Measurements from ENCODE around the gene THSD1. TPM values are rescaled to one million over a fixed set of nuclear protein-coding genes. Genes with fewer than 3 reads are reported as not detected.
"Not testable (repeated sequence)": the region's sequence is repeated elsewhere in the genome, so short reads cannot be mapped to it uniquely, and the experiment has no call there.

Gene THSD1
- total RNA-seq, 1 experiment from 2014 or later: 0.39 TPM

DNA sequence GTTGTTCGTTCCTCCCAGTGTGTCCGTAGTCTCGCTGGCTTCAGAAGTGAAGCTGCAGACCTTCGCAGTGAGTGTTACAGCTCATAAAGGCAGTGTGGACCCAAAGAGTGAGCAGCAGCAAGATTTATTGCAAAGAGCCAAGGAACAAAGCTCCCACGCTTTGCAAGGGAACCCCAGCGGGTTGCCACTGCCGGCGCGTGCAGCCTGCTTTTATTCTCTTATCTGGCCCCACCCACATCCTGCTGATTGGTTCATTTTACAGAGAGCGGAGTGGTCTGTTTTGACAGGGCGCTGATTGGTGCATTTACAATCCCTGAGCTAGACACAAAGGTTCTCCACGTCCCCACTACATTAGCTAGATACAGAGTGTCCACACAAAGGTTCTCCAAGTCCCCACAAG lies 1.5 kb upstream of the THSD1 start:
- ChIA-PET POLR2A (interaction anchor here (1.3 kb wide), 1 partner anchor 43 kb away, joined by 4 read pairs; the partner anchor contains the start of gene VPS36), CTCF (interaction anchor here (0.6 to 5.8 kb wide), 3 partner anchors 41 to 46 kb away, joined by 4 to 35 read pairs (median 4); partner anchors contain the start of gene VPS36)
- Mint-ChIP-seq H3K4me1 (peaks cover 15% of the 10 kb centered on the region), H3K27me3 (ENCODE audit: low read depth) (peaks cover 44% of the 10 kb centered on the region)
- H3K9me3 Mint-ChIP-seq; H3K36me3 Mint-ChIP-seq; ATAC-seq; H3K4me3 Mint-ChIP-seq; H3K27ac Mint-ChIP-seq; DNase-seq (ENCODE audit: low spot score): not testable (repeated sequence)
- TF ChIP-seq NFYB (CRISPR knock-in tag; conservative IDR thresholded peaks at IDR 0.05; ENCODE audit: low read depth): peak; percentile 64

DNA sequence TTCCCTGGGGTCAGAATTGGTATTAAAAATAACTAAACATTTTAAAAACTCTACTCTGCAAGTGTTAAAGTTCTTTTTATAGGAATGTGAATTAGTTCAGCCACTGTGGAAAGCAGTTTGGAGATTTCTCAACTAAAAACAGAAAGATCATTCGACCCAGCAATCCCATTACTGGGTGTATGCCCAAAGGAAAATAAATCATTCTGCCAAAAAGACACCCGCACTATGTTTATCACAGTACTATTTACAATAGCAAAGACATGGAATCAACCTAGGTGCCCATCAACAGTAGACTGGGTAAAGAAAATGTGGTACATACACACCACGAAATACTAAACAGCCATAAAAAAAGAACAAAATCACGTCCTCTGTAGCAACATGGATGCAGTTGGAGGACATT lies 657 bp upstream of the THSD1 start:
- DNase-seq (ENCODE audit: low spot score) (no peak), ATAC-seq (no peak)
- ChIA-PET POLR2A (no interaction called here), CTCF (interaction anchor here (1.3 to 5.8 kb wide), 2 partner anchors 42 to 44 kb away, joined by 4 to 35 read pairs; partner anchors contain the start of gene VPS36)
- Mint-ChIP-seq H3K27ac (no peak overlapping the region), H3K36me3 (no peaks in the 10 kb centered on the region), H3K4me3 (peak overlapping the region; percentile 58), H3K9me3 (no peaks in the 10 kb centered on the region), H3K27me3 (ENCODE audit: low read depth) (peaks cover 45% of the 10 kb centered on the region), H3K4me1 (peaks cover 15% of the 10 kb centered on the region)
- TF ChIP-seq HMGA2 (CRISPR knock-in tag; IDR thresholded peaks at IDR 0.05) (no peak), ZNF263 (CRISPR knock-in tag; IDR thresholded peaks at IDR 0.05; ENCODE audit: low read depth) (no peak), TEAD4 (CRISPR knock-in tag; IDR thresholded peaks at IDR 0.05) (no peak), FOXP1 (CRISPR knock-in tag; IDR thresholded peaks at IDR 0.05; ENCODE audit: borderline replicate concordance) (no peak), ZNF317 (CRISPR knock-in tag; IDR thresholded peaks at IDR 0.05; ENCODE audit: borderline replicate concordance, low read depth) (no peak), ZNF396 (CRISPR knock-in tag; IDR thresholded peaks at IDR 0.05; ENCODE audit: borderline replicate concordance) (no peak), SMAD4 (CRISPR knock-in tag; IDR thresholded peaks at IDR 0.05) (no peak), ZBTB21 (CRISPR knock-in tag; IDR thresholded peaks at IDR 0.05; ENCODE audit: borderline replicate concordance) (no peak)
- TF ChIP-seq, protein P1, sequence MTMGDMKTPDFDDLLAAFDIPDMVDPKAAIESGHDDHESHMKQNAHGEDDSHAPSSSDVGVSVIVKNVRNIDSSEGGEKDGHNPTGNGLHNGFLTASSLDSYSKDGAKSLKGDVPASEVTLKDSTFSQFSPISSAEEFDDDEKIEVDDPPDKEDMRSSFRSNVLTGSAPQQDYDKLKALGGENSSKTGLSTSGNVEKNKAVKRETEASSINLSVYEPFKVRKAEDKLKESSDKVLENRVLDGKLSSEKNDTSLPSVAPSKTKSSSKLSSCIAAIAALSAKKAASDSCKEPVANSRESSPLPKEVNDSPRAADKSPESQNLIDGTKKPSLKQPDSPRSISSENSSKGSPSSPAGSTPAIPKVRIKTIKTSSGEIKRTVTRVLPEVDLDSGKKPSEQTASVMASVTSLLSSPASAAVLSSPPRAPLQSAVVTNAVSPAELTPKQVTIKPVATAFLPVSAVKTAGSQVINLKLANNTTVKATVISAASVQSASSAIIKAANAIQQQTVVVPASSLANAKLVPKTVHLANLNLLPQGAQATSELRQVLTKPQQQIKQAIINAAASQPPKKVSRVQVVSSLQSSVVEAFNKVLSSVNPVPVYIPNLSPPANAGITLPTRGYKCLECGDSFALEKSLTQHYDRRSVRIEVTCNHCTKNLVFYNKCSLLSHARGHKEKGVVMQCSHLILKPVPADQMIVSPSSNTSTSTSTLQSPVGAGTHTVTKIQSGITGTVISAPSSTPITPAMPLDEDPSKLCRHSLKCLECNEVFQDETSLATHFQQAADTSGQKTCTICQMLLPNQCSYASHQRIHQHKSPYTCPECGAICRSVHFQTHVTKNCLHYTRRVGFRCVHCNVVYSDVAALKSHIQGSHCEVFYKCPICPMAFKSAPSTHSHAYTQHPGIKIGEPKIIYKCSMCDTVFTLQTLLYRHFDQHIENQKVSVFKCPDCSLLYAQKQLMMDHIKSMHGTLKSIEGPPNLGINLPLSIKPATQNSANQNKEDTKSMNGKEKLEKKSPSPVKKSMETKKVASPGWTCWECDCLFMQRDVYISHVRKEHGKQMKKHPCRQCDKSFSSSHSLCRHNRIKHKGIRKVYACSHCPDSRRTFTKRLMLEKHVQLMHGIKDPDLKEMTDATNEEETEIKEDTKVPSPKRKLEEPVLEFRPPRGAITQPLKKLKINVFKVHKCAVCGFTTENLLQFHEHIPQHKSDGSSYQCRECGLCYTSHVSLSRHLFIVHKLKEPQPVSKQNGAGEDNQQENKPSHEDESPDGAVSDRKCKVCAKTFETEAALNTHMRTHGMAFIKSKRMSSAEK (CRISPR knock-in tag; IDR thresholded peaks at IDR 0.05; ENCODE audit: borderline replicate concordance): no peak
- TF ChIP-seq, protein P2, sequence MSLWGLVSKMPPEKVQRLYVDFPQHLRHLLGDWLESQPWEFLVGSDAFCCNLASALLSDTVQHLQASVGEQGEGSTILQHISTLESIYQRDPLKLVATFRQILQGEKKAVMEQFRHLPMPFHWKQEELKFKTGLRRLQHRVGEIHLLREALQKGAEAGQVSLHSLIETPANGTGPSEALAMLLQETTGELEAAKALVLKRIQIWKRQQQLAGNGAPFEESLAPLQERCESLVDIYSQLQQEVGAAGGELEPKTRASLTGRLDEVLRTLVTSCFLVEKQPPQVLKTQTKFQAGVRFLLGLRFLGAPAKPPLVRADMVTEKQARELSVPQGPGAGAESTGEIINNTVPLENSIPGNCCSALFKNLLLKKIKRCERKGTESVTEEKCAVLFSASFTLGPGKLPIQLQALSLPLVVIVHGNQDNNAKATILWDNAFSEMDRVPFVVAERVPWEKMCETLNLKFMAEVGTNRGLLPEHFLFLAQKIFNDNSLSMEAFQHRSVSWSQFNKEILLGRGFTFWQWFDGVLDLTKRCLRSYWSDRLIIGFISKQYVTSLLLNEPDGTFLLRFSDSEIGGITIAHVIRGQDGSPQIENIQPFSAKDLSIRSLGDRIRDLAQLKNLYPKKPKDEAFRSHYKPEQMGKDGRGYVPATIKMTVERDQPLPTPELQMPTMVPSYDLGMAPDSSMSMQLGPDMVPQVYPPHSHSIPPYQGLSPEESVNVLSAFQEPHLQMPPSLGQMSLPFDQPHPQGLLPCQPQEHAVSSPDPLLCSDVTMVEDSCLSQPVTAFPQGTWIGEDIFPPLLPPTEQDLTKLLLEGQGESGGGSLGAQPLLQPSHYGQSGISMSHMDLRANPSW (CRISPR knock-in tag; conservative IDR thresholded peaks at IDR 0.05; ENCODE audit: low read depth): no peak
- TF ChIP-seq, protein P3, sequence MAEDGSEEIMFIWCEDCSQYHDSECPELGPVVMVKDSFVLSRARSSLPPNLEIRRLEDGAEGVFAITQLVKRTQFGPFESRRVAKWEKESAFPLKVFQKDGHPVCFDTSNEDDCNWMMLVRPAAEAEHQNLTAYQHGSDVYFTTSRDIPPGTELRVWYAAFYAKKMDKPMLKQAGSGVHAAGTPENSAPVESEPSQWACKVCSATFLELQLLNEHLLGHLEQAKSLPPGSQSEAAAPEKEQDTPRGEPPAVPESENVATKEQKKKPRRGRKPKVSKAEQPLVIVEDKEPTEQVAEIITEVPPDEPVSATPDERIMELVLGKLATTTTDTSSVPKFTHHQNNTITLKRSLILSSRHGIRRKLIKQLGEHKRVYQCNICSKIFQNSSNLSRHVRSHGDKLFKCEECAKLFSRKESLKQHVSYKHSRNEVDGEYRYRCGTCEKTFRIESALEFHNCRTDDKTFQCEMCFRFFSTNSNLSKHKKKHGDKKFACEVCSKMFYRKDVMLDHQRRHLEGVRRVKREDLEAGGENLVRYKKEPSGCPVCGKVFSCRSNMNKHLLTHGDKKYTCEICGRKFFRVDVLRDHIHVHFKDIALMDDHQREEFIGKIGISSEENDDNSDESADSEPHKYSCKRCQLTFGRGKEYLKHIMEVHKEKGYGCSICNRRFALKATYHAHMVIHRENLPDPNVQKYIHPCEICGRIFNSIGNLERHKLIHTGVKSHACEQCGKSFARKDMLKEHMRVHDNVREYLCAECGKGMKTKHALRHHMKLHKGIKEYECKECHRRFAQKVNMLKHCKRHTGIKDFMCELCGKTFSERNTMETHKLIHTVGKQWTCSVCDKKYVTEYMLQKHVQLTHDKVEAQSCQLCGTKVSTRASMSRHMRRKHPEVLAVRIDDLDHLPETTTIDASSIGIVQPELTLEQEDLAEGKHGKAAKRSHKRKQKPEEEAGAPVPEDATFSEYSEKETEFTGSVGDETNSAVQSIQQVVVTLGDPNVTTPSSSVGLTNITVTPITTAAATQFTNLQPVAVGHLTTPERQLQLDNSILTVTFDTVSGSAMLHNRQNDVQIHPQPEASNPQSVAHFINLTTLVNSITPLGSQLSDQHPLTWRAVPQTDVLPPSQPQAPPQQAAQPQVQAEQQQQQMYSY (CRISPR knock-in tag; IDR thresholded peaks at IDR 0.05): no peak
- TF ChIP-seq, protein P4, sequence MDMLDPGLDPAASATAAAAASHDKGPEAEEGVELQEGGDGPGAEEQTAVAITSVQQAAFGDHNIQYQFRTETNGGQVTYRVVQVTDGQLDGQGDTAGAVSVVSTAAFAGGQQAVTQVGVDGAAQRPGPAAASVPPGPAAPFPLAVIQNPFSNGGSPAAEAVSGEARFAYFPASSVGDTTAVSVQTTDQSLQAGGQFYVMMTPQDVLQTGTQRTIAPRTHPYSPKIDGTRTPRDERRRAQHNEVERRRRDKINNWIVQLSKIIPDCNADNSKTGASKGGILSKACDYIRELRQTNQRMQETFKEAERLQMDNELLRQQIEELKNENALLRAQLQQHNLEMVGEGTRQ (CRISPR knock-in tag; IDR thresholded peaks at IDR 0.05): no peak
- TF ChIP-seq, protein P5, sequence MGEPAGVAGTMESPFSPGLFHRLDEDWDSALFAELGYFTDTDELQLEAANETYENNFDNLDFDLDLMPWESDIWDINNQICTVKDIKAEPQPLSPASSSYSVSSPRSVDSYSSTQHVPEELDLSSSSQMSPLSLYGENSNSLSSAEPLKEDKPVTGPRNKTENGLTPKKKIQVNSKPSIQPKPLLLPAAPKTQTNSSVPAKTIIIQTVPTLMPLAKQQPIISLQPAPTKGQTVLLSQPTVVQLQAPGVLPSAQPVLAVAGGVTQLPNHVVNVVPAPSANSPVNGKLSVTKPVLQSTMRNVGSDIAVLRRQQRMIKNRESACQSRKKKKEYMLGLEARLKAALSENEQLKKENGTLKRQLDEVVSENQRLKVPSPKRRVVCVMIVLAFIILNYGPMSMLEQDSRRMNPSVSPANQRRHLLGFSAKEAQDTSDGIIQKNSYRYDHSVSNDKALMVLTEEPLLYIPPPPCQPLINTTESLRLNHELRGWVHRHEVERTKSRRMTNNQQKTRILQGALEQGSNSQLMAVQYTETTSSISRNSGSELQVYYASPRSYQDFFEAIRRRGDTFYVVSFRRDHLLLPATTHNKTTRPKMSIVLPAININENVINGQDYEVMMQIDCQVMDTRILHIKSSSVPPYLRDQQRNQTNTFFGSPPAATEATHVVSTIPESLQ (CRISPR knock-in tag; IDR thresholded peaks at IDR 0.05): no peak
- TF ChIP-seq, protein P6, sequence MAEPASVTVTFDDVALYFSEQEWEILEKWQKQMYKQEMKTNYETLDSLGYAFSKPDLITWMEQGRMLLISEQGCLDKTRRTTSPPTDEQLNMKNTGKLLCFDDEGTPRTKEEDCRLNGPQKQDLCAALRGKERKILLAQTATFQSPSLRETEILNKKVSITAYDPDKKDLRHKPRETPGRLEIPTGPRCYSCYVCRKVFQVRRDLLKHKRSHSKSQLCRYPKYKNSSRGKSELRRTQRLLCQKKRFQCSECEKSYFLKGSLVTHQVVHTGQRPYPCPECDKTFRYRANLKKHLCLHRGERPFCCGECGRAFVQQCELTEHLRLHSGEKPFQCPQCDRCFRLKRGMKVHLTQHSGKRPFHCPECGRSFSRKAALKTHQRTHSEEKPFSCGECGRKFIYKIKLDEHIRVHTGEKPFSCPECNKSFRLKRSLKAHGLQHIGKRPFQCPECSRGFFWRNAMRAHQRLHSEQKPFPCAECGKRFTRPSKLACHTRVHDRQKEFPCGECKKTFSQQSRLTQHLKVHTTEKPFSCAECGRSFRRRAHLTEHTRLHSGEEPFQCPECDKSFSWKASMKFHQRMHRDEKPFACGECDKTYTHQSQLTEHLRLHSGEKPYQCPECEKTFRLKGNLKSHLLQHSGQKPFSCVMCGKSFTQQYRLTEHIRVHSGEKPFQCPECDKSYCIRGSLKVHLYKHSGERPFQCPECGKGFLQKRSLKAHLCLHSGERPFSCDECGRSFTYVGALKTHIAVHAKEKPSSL (CRISPR knock-in tag; conservative IDR thresholded peaks at IDR 0.05): no peak
- TF ChIP-seq, protein P7, sequence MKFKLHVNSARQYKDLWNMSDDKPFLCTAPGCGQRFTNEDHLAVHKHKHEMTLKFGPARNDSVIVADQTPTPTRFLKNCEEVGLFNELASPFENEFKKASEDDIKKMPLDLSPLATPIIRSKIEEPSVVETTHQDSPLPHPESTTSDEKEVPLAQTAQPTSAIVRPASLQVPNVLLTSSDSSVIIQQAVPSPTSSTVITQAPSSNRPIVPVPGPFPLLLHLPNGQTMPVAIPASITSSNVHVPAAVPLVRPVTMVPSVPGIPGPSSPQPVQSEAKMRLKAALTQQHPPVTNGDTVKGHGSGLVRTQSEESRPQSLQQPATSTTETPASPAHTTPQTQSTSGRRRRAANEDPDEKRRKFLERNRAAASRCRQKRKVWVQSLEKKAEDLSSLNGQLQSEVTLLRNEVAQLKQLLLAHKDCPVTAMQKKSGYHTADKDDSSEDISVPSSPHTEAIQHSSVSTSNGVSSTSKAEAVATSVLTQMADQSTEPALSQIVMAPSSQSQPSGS (CRISPR knock-in tag; IDR thresholded peaks at IDR 0.05; ENCODE audit: borderline replicate concordance, low read depth): no peak
